HG03432 (cell line): ENCODE results near the gene PNN.
"Not testable (repeated sequence)": the region's sequence is repeated elsewhere in the genome, so short reads cannot be mapped to it uniquely, and the experiment has no call there.

Source experiments
- ATAC-seq: cut with Tn5 transposase; IDR thresholded peaks from one replicate; pipeline ENCODE4 v1.9.1; 2021; ENCODE audit warnings: mild to moderate bottlenecking, moderate library complexity; ENCODE audit not compliant: unreplicated experiment

The PNN gene

GRCh38 chr14:39180553-39180952, 5.5 kb downstream of the PNN start:
- ATAC-seq: no peak

GRCh38 chr14:39181026-39181692, 6.1 kb downstream of the PNN start:
- no peak for ATAC-seq

- ATAC-seq: no peak
Measured at GRCh38 chr14:39181693-39182047, 6.6 kb downstream of the PNN start.

- no peak for ATAC-seq
Measured at GRCh38 chr14:39182770-39183684, 8.0 kb downstream of the PNN start.

- not testable (repeated sequence) for ATAC-seq
Measured at GRCh38 chr14:39183685-39184003, 8.6 kb downstream of the PNN start.

GRCh38 chr14:39184628-39185255, 9.7 kb downstream of the PNN start:
- no peak for ATAC-seq

- no peak for ATAC-seq
Measured at GRCh38 chr14:39185256-39186049, 10.4 kb downstream of the PNN start.

- ATAC-seq: no peak
Measured at GRCh38 chr14:39186941-39187525, 12.0 kb downstream of the PNN start.

GRCh38 chr14:39203659-39204606, 28.9 kb downstream of the PNN start:
- no peak for ATAC-seq

GRCh38 chr14:39207430-39207829, 32.4 kb downstream of the PNN start:
- ATAC-seq: not testable (repeated sequence)

GRCh38 chr14:39211109-39211741, 36.2 kb downstream of the PNN start:
- no peak for ATAC-seq

- ATAC-seq: no peak
Measured at GRCh38 chr14:39212034-39212433, 37.0 kb downstream of the PNN start.

GRCh38 chr14:39212693-39213092, 37.6 kb downstream of the PNN start:
- ATAC-seq: no peak

- ATAC-seq: no peak
Measured at GRCh38 chr14:39217214-39217879, 42.3 kb downstream of the PNN start.

GRCh38 chr14:39218171-39218769, 43.2 kb downstream of the PNN start:
- no peak for ATAC-seq

GRCh38 chr14:39219075-39219499, 44.0 kb downstream of the PNN start:
- ATAC-seq: peak; percentile 61

GRCh38 chr14:39220473-39220872, 45.4 kb downstream of the PNN start:
- not testable (repeated sequence) for ATAC-seq

- ATAC-seq: no peak
Measured at GRCh38 chr14:39228044-39228443, 53.0 kb downstream of the PNN start.
